ENCODE results near the gene GH1.
"Not testable (repeated sequence)": the region's sequence is repeated elsewhere in the genome, so short reads cannot be mapped to it uniquely, and the experiment has no call there.

GH1 gene

GRCh38 chr17:63896524-63897354, 21.9 kb downstream of the GH1 start, which contains the start of gene CSH1:
TSS of gene CSH1 (minus strand) at chr17:63896574. CDS start at chr17:63896511, 63 bp downstream.
- not testable (repeated sequence) for DNase-seq (ENCODE audit: low spot score)

GRCh38 chr17:63894821-63895220, 23.8 kb downstream of the GH1 start:
- DNase-seq (ENCODE audit: low spot score), result not testable (repeated sequence)

GRCh38 chr17:63894021-63894420, 24.6 kb downstream of the GH1 start:
- not testable (repeated sequence) for DNase-seq (ENCODE audit: low spot score)

- DNase-seq (ENCODE audit: low spot score), result not testable (repeated sequence)
Observed at GRCh38 chr17:63892316-63893037, 26.2 kb downstream of the GH1 start.

GRCh38 chr17:63889026-63889848, 29.4 kb downstream of the GH1 start:
- DNase-seq (ENCODE audit: low spot score), result peak; percentile 65

GRCh38 chr17:63885119-63885518, 33.5 kb downstream of the GH1 start:
- not testable (repeated sequence) for DNase-seq (ENCODE audit: low spot score)

GRCh38 chr17:63882626-63883126, 36.0 kb downstream of the GH1 start:
- not testable (repeated sequence) for DNase-seq (ENCODE audit: low spot score)

GRCh38 chr17:63881935-63882601, 36.6 kb downstream of the GH1 start, which contains the start of gene GH2:
TSS of gene GH2 (minus strand) at chr17:63881944. CDS start at chr17:63881801, 143 bp downstream.
- DNase-seq (ENCODE audit: low spot score), result peak; percentile 75

GRCh38 chr17:63881337-63881736, 37.3 kb downstream of the GH1 start:
- peak; percentile 73 for DNase-seq (ENCODE audit: low spot score)

GRCh38 chr17:63880706-63881105, 37.9 kb downstream of the GH1 start:
- DNase-seq (ENCODE audit: low spot score), result no peak

GRCh38 chr17:63878413-63878812, 40.2 kb downstream of the GH1 start:
- DNase-seq (ENCODE audit: low spot score), result not testable (repeated sequence)

- not testable (repeated sequence) for DNase-seq (ENCODE audit: low spot score)
Observed at GRCh38 chr17:63874693-63875092, 43.9 kb downstream of the GH1 start.

GRCh38 chr17:63874061-63874626, 44.5 kb downstream of the GH1 start:
- DNase-seq (ENCODE audit: low spot score), result not testable (repeated sequence)

- not testable (repeated sequence) for DNase-seq (ENCODE audit: low spot score)
Observed at GRCh38 chr17:63873577-63873976, 45.1 kb downstream of the GH1 start, which contains the start of gene CSH2. TSS of gene CSH2 (minus strand) at chr17:63873677. CDS start at chr17:63873614, 63 bp downstream.

- not testable (repeated sequence) for DNase-seq (ENCODE audit: low spot score)
Observed at GRCh38 chr17:63871646-63872365, 46.8 kb downstream of the GH1 start.

- DNase-seq (ENCODE audit: low spot score), result not testable (repeated sequence)
Observed at GRCh38 chr17:63870292-63870665, 48.4 kb downstream of the GH1 start.

- not testable (repeated sequence) for DNase-seq (ENCODE audit: low spot score)
Observed at GRCh38 chr17:63869491-63870291, 48.9 kb downstream of the GH1 start.
